Adrenal gland (tissue), 12 donors: Measurements from ENCODE around the gene CKMT2. TPM values are rescaled to one million over a fixed set of nuclear protein-coding genes. Genes with fewer than 3 reads are reported as not detected.
"Not testable (repeated sequence)": the region's sequence is repeated elsewhere in the genome, so short reads cannot be mapped to it uniquely, and the experiment has no call there.

Experiments used
- DNase-seq, 7 donors: peaks; one replicate each; pipeline ENCODE4 v3.0.0-alpha.2; 2019 to 2020
- H3K27ac ChIP-seq, 5 donors: fragments of 200-600 bp; sonication (generic) in 4 of 5; 1 replicate in 3 of 5; 2 replicates in 2 of 5; pipeline versions ENCODE4 v1.5.1 to v1.8.0; 2016 to 2020; ENCODE audit warnings: mild to moderate bottlenecking in 1 of 5
- H3K27me3 ChIP-seq: fragments of 200-600 bp; 2 replicates; pipeline ENCODE4 v1.8.0; 2021
- H3K36me3 ChIP-seq, 2 donors: fragments of 200-600 bp; replicated peaks in 1 of 2; 1 replicate in 1 of 2; 2 replicates in 1 of 2; pipeline versions ENCODE4 v1.5.1 to v1.8.0; 2018 to 2022
- H3K4me1 ChIP-seq, 2 donors: fragments of 200-600 bp; replicated peaks in 1 of 2; 1 replicate in 1 of 2; 2 replicates in 1 of 2; pipeline versions ENCODE4 v1.5.1 to v1.8.0; 2018 to 2021
- H3K4me3 ChIP-seq, 4 donors: fragments of 200-600 bp; sonication (generic) in 3 of 4; one replicate each; pipeline ENCODE4 v1.5.1; 2016 to 2018
- H3K9me3 ChIP-seq, 3 donors: fragments of 200-600 bp; sonication (generic) in 1 of 3; replicated peaks in 1 of 3; 1 replicate in 2 of 3; 2 replicates in 1 of 3; pipeline versions ENCODE4 v1.5.1 to v1.8.0; 2016 to 2021
- CTCF ChIP-seq, 6 experiments: fragments of 450-650 bp in 4 of 6; fragments of 200-600 bp in 2 of 6; sonication (generic) in 1 of 6; IDR thresholded peaks; 1 replicate in 5 of 6; 2 replicates in 1 of 6; pipeline versions ENCODE4 v1.5.1 to v1.8.0; 2016 to 2021; ENCODE audit warnings: antibody characterized with exemption in 6 of 6, mild to moderate bottlenecking in 2 of 6, moderate library complexity in 1 of 6
- POLR2A ChIP-seq, 2 donors: fragments of 450-650 bp; IDR thresholded peaks; one replicate each; pipeline ENCODE4 v1.6.1; 2017; ENCODE audit warnings: antibody characterized with exemption in 2 of 2, mild to moderate bottlenecking in 2 of 2, moderate library complexity in 1 of 2
- WGBS, 4 donors: extraction: QIAGEN DNeasy Blood & Tissue Kit in 2 of 4; methylation state at CpG; one replicate each; pipeline versions ENCODE4 v1.1.5 to v1.1.7; 2013 to 2017; 5-methylcytosine and 5-hydroxymethylcytosine counted together
- intact Hi-C, 2 donors: fragments of 100-400 bp; cut with DNase I; formaldehyde crosslinking; loops; one replicate each; pipeline versions ENCODE4 v1.14.1 to v1.15.0; 2022 to 2023
- polyA plus RNA-seq, 3 donors: library from polyadenylated mRNA; stranded (reverse); fragments of 200-250 nt in 2 of 3; fragments of 350-450 nt in 1 of 3; fragmentation: Illumina TruSeq in 1 of 3; extraction: RNeasy Lipid Tissue Mini Kit (QIAGEN cat#74804) in 1 of 3; gene quantifications; one replicate each; pipeline ENCODE4 v1.2.3, GENCODE V29; 2013 to 2014
- total RNA-seq, 9 donors: library from RNA; depleted of rRNA in 4 of 9; stranded (reverse); fragments of >200 nt in 4 of 9; fragments of 120-200 nt in 1 of 9; fragmentation: NEBNext Ultra II Directional in 1 of 9; extraction: Animal tissue kit (Norgen Biotek cat#: 25700) in 1 of 9; gene quantifications; one replicate each; pipeline versions ENCODE4 v1.1.0 to v1.2.4, GENCODE V29; 2013 to 2023
- donor health status: healthy with polysubstance abuse.
- donor health status: Bipolar disorder and iron deficiency.
- donor health status: DM: yes; HTN: yes; CAD: no.
- donor health status: DM: no; HTN: no; CAD: no.
- donor health status: DM: no; HTN: no; CAD: no.
- donor health status: DM: yes; HTN: yes; CAD: no.

CKMT2 gene
- total and polyA plus RNA-seq, 12 donors, result 22.5 to 112 (median 49.9) TPM

- 79 to 91% (median 86%) methylated on average over 1 of the region's 1 CpG for WGBS, 4 donors
- H3K27ac ChIP-seq, result no peak overlapping the region
- intact Hi-C loops, result no loop called here
- H3K27me3 ChIP-seq, result no peaks in the 10 kb centered on the region
- peaks cover 0 to 7% (median 0%) of the 10 kb centered on the region in 3 donors for H3K9me3 ChIP-seq
- H3K4me1 ChIP-seq, result no peaks in the 10 kb centered on the region
- TF ChIP-seq CTCF (IDR thresholded peaks at IDR 0.05), result no peak
- no peak for TF ChIP-seq POLR2A (IDR thresholded peaks at IDR 0.05)
- DNase-seq, result no peak
- H3K4me3 ChIP-seq, result no peak overlapping the region
- H3K36me3 ChIP-seq, result no peaks in the 10 kb centered on the region
Measured at GRCh38 chr5:81290146-81290545, 57.0 kb downstream of the CKMT2 start.

- no peak overlapping the region for H3K4me3 ChIP-seq
- DNase-seq, result no peak
- H3K36me3 ChIP-seq, result no peaks in the 10 kb centered on the region
- H3K9me3 ChIP-seq, result peaks cover 0 to 7% (median 0%) of the 10 kb centered on the region in 3 donors
- no peaks in the 10 kb centered on the region for H3K27me3 ChIP-seq
- TF ChIP-seq POLR2A (IDR thresholded peaks at IDR 0.05) (no peak), CTCF (IDR thresholded peaks at IDR 0.05) (no peak)
- H3K27ac ChIP-seq, result no peak overlapping the region
- no peaks in the 10 kb centered on the region for H3K4me1 ChIP-seq
- 78 to 85% (median 83%) methylated on average over 2 of the region's 2 CpGs for WGBS, 4 donors
- intact Hi-C loops, result no loop called here
Measured at GRCh38 chr5:81292130-81292529, 59.0 kb downstream of the CKMT2 start.

GRCh38 chr5:81294021-81294420, 60.9 kb downstream of the CKMT2 start:
- H3K9me3 ChIP-seq, H3K27me3 ChIP-seq, H3K4me3 ChIP-seq, H3K4me1 ChIP-seq, DNase-seq, H3K36me3 ChIP-seq, H3K27ac ChIP-seq, intact Hi-C loops: not testable (repeated sequence)
- 91 to 100% (median 94%) methylated on average over 5 of the region's 5 CpGs for WGBS, 4 donors

GRCh38 chr5:81297531-81297930, 64.4 kb downstream of the CKMT2 start:
- Histone ChIP-seq H3K36me3 (no peaks in the 10 kb centered on the region), H3K4me3 (no peak overlapping the region), H3K27me3 (no peaks in the 10 kb centered on the region), H3K27ac (no peak overlapping the region), H3K4me1 (peaks cover 12 to 24% of the 10 kb centered on the region in 2 donors), H3K9me3 (no peaks in the 10 kb centered on the region)
- 68 to 81% (median 79%) methylated on average over 4 of the region's 4 CpGs for WGBS, 4 donors
- intact Hi-C loops, result no loop called here
- TF ChIP-seq POLR2A (IDR thresholded peaks at IDR 0.05) (no peak), CTCF (IDR thresholded peaks at IDR 0.05) (no peak)
- no peak for DNase-seq

GRCh38 chr5:81300921-81301270, 67.8 kb downstream of the CKMT2 start:
- intact Hi-C loops, result no loop called here
- Histone ChIP-seq H3K27me3 (no peaks in the 10 kb centered on the region), H3K4me1 (peaks cover 12 to 36% of the 10 kb centered on the region in 2 donors), H3K36me3 (peaks cover 0 to 7% of the 10 kb centered on the region in 2 donors), H3K4me3 (peak overlapping the region; percentile 62 to 100 (median 72)), H3K9me3 (no peaks in the 10 kb centered on the region), H3K27ac (peak overlapping the region; percentile 68 to 92 (median 81))
- DNase-seq, result no peak
- TF ChIP-seq CTCF (IDR thresholded peaks at IDR 0.05) (no peak), POLR2A (IDR thresholded peaks at IDR 0.05) (no peak)
- 0% methylated on average over 2 of the region's 2 CpGs for WGBS, 4 donors
